ENCODE measurements around the gene RTN4.

The RTN4 gene

DNA sequence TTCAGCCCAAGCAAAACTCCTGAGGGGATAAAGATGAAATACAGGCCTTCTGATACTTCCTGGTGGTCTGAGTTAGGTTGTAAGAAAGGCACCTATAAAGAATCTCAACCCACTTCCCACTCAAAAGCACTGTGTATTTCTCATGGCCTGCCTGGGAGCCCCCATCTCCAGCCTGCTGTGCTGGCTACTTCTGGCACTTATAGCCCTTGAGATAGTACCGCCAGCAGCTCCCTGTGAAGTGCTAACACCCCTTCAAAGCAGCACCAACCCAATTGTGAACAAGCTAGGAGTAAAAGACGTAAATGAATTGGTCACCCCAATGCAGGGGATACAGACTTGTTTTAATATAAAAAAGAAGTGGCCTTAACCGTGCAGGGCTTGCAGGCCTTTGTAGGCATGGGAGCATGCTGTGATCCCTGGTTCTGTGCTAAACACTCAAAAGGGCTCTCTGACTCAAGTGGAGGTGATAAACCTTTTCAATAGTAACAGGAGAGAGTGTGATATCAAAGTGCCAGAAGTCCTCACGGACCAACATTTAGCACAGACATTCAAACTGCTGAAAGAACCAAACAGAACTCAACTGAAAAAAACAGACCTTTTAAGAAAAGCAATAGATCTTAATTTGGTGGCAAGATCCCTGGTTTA lies 80.8 kb downstream of the RTN4 start:
- no peak for DNase-seq (ENCODE audit: low read depth in 2 of 2)

DNA sequence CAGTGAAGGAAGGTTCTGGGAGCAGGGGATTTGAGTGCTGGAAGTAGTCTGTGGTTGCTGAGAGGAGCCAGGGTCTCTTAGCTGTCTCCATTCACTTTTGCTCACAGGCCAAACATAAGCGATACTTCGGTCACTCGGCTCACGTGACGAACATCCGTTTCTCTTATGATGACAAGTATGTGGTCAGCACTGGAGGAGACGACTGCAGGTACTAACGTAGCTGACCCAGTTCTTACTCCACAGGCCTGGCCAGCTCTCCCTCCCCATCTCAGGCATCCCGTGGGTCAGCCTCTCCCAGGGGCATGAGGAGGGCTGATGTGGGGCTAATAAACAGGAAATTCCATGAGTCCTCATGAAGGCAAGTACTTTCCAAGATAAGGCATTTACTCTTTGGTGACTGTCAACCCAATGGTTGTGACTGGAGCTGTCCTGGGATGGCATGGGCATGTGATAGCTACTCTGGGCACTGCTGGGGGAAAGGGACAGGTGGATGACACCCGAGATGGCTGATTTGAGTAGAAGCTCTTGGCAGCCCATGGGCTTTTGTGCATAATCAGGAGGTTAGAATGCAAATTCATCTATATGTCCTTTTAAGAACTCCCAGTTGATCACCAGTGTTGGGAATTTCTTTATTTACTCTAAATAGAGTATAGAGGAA lies 81.6 kb downstream of the RTN4 start:
- no peak for DNase-seq (ENCODE audit: low read depth in 2 of 2)

DNA sequence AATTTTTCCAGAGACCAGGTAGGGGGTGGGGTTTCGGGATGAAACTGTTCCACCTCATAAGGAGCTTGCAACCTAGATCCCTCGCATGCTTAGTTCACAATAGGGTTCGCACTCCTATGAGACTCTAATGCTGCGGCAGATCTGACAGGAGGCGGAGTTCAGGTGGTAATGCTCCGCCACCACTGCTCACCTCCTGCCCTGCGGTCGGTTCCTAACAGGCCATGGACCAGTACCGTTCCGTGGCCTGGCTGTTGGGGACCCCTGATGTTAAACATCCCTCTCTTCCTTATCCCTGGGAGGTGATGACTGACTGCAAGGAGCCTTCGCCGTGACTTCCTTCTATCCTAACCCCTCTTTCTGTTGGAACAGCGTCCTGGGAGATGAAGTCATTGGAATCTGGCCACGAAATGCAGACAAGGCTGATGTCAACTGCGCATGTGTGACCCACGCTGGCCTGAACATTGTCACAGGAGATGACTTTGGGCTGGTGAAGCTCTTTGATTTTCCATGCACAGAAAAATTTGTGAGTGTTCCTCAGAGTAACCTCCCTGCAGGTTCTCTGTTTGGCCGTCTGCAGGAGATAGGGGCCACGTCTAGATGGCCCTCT lies 82.4 kb downstream of the RTN4 start:
- DNase-seq (ENCODE audit: low read depth in 2 of 2): no peak

DNA sequence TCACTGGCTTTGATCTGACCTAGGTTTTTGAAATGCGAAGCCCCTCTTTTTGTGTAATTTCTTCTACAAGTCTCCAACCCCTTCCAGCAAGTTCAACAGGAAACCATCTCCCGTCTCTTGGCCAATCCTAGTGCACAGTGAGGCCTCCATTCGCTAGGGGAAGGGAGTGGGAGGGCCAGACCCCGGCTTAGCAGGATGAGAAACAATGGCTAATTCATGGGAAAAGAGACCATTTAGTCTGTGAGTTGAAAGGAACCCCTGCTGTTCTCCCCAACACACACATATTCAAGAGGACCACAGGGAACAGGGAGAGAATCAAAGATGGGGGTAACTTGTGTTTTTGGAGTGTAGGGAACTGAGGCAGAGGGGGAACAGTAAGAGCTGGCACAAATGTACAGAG lies 83.0 kb downstream of the RTN4 start:
- no peak for DNase-seq (ENCODE audit: low read depth in 2 of 2)

DNA sequence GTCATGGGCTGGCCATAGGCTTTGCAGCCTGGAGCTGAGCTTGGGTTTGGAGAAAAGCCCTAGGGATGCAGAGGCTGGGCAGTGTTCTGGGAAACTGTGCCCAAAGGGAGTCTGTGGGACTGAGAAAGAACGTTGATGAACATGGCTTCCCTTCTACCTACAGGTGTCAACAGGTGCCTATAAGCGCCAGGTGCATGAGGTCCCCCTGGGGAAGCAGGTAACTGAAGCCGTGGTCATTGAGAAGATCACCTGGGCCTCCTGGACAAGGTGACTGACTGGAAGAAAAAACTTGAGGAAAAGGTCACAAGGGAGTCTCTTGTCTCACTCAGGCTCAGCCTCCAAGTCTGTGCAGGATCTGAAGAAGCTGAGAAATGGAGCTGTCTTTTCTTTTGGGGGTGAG lies 83.4 kb downstream of the RTN4 start:
- DNase-seq (ENCODE audit: low read depth in 2 of 2): no peak

DNA sequence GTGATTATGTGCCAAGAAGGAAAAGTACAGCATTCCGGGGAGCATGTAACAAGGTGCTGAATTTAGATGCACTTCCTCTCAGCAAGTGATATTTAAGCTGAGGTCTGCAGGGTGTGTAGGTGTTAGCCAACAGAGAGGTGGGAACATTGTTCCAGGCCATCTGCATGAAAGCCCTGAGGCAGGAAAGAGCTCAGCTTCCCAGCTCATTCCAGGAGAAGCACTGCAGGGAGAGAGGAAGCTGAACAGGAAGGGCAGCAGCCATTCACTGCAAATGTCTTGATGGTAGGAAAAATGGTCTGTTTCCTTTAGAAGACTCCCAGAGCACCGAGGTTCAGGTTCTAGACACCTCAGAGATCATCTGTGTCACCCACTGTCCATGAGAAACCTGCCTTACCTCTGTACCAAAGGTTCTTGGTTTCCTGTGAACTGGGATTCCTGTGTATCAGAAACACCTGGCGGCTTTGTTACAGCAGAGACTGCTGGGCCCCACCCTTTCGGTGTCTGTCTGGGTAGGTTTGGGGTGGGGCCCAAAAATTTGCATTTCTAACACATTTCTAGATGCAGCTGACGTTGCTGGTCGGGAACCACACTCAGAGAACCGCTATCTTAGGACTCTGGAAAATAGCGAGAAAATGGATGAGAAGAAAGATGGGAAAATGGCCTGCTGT lies 84.0 kb downstream of the RTN4 start:
- DNase-seq (ENCODE audit: low read depth in 2 of 2): no peak

DNA sequence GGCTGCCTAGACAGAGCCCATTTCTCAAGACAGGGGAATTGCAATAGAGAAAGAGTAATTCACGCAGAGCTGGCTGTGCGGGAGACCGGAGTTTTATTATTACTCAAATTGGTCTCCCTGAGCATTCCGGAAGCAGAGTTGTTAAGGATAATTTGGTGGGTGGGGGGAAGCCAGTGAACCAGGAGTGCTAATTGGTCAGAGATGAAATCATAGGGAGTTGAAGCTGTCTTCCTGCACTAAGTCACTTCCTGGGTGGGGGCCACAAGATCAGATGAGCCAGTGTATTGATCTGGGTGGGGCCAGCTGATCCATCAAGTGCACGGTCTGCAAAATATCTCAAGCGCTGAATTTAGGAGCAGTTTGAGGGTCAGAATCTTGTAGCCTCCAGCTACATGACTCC lies 84.8 kb downstream of the RTN4 start:
- DNase-seq (ENCODE audit: low read depth in 2 of 2): no peak

DNA sequence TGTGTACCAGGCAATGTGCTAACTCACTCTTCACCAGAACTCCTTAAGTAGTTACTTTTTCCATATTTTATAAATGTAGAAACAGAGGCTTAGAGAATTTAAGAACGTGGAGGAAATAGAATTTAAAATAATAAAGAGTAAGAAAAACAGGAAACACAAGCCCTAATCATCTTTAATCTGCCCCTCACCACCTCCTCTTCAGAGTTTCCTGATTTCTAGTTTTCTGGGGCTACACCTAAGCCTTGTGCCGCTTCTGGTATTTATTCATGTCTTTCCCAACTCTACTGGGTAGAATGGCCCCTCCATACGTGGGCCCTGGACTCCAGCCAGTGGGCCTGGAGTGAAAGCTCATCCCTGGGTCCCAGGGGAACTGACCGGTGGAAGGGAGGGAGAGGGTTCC lies 85.4 kb downstream of the RTN4 start:
- no peak for DNase-seq (ENCODE audit: low read depth in 2 of 2)

DNA sequence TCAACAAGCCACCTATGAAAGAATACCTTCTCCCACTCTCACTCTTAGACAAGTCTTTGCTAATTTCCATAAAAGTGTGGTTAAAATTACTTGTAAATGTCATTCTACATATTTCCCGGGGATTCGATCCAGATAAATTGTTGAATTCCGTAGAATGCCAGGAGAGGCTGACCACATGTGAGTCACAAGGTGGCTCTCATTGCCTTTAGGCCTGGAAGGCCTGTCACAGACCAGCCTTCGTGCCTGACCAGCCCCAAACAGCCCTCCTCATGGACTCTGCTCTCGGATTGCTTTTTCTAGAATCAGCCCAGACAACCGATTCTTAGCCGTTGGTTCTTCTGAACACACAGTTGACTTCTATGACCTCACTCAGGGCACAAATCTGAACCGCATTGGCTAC lies 86.0 kb downstream of the RTN4 start:
- DNase-seq (ENCODE audit: low read depth in 2 of 2): no peak

DNA sequence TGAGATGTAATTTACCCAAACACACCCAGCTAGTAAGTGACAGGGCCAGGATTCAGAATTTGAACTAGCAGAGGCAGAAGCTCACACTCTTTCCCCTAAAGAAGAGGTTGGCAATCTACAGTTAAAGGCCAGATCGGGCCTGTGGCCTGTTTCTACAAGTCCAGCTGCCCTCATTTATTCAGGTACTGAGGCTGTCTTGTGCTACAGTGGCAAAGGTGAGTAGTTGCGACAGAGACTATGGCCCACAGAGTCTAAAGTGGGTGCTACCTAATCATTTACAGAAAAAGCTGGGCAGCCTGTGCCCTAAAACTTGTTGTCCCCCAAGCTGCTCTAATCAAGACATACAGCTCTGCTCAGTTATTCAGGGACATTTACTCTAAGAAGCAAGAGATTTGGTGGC lies 86.8 kb downstream of the RTN4 start:
- no peak for DNase-seq (ENCODE audit: low read depth in 2 of 2)

DNA sequence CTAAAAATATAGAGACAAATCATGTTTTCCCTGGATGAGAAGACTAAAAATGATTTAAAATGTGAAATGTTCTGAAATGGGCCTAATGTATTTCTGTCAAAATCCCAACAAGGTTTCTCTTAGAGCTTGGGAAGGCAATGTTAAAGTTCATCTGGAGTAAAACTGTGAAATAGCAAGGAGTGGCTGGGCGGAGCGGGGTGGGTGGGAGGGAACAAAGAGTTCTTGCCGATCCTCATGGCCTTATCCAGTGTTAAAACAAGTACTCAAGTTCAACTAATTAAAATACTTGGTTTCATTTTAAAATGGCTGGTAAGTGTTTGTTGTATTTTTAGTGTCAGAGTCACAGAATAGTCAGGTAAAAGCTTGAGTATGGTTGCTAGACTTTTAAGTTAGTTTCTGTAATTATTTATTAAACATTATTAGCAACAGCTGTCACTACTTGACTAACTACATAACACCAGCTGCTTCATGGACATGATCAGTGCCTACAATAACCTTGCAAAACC lies 87.3 kb downstream of the RTN4 start:
- no peak for DNase-seq (ENCODE audit: low read depth in 2 of 2)

DNA sequence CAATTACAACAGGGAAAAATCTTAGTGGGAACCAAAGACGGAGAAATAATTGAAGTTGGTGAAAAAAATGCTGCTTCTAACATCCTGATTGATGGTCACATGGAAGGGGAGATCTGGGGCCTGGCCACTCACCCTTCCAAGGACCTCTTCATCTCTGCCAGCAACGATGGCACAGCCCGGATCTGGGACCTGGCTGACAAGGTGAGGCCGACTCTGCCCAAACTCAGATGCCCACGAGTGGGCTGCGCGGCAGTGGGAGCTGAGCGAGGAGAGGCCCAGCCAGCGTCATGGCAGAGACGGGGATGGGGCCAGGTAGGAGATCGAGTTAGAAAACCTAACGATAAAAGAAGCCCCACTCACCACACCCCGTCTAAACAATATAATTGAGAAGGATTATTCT lies 87.7 kb downstream of the RTN4 start:
- DNase-seq (ENCODE audit: low read depth in 2 of 2): no peak

DNA sequence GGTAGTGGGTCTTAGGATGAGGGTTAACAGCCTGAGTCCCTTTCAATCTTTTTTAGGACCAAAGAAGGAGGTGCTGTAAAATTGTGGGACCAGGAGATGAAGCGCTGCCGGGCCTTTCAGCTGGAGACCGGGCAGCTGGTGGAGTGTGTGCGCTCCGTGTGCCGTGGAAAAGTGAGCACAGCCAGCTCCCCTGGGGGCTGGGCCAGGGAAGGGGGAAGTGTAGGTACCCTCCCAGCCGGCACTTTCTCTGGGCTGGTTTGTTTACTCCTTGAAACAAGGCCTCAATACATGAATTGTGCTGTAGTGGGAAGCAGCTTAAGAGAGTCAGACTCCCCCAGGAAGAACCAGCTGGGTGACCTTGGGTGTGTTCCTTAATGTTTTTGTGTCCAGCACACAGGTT lies 90.1 kb downstream of the RTN4 start:
- DNase-seq (ENCODE audit: low read depth in 2 of 2): no peak

DNA sequence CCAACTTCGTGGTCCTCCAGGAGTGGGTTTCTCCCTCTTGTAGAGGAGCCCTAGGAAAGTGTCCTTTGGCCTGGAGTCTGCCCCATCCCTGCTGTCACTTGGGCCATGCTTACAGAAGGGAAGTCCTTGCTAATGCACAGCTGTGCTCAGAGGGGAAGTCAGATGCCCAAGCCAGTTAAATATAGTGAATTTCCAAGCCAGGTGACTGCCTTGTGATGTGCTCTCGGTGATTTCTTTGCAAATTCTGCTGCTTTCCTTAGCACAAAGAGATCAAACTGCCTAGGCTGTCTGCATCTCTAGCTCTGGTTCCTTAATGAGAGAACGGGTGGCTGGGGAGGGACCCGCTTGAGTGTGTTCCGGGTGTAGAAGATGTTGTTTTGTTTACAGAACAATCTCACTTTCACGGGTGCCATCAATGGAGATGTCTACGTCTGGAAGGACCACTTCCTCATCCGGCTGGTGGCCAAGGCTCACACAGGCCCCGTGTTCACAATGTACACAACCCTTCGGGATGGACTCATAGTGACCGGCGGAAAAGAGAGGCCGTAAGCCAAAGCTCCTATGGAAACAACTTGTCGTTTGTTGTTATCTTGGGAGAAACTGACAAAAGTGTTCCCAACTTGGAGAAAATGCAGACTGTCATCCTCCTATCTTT lies 91.4 kb downstream of the RTN4 start:
- no peak for DNase-seq (ENCODE audit: low read depth in 2 of 2)

DNA sequence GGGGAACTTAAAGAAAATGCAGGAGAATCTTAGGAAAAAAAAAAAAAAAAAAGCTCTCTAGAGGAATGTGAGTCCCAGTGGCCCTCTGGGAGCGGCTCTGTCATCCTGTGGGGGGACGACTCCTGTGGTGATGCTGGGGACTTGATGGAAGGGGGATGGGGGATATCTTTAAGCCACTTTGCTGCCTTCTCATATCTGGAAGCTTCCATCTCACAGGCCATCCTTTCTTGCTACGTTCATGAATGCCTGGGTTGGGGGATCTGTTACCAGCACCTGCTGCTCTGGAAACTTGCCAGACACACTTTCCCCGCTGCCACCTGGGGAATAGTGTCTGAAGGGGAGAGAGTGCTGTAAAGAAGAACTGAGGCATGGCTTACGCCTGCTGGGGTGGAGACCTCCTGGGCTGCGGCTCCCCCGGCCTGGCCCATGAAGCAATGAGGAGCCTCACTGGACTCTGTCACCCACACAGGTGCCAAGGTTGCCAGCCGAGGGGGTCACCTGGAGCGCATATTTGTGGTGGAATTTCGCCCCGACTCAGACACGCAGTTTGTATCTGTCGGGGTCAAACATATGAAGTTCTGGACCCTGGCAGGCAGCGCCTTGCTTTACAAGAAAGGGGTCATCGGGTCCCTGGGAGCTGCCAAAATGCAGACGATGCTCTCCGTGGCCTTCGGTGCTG lies 92.8 kb downstream of the RTN4 start:
- no peak for DNase-seq (ENCODE audit: low read depth in 2 of 2)

DNA sequence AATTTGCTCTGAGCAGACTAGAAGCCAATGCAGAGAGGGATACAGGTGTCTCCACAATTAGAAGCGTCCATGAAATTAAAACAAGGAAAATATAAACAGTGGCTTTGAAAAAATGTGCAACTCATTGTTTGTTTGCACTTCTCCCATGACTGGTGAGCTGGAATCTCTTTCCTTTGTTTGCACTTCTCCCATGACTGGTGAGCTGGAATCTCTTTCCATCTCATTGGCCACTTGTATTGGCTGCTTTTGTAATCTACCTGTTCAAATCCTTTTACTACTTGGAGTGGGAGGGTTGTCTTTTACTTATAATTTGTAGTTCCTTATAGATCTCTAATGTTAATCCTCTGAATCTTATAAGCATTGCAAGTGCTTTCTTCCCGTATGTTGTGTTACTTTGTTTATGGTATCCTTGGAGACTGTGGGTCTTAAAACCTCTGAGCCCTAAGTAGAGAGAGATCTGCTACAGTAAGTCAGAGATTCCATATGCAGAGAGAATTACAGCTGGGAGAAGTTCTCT lies 94.1 kb downstream of the RTN4 start:
- no peak for DNase-seq (ENCODE audit: low read depth in 2 of 2)

DNA sequence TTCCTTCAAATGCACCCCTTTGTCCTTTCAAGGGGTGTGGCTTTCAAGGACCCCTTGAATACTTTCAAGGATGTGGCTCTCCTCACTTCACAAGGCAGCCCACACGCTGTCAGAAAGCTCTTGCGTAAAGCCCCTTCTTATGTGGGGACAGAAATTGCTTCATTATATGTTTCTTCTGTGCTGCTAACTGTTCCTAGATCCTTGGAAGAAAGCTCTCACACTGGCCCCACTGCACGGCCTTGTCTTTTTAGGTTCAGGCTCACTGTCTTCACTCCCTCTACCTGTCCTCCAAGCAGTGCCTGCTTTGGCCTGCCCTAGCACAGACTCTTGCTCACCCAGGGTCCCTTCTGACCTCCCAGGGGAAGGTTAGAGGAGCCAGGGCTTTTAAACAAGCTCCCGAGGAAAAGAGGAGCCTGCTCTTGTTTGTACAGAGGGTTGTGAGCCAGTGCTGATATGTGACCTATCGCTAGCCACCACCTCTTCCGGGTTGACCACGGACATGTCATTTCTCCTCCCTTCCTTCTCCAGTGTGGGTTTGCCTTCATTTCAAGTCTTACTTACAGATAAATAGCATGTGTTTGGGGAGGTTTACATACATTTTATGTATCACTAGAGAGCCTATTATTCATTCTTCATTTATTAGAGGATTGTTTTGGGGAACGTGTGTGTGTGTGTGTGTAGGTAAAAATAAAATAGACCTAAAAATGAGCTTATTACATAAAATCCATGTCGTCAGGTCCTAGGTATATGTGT lies 94.7 kb downstream of the RTN4 start:
- no peak for DNase-seq (ENCODE audit: low read depth in 2 of 2)

DNA sequence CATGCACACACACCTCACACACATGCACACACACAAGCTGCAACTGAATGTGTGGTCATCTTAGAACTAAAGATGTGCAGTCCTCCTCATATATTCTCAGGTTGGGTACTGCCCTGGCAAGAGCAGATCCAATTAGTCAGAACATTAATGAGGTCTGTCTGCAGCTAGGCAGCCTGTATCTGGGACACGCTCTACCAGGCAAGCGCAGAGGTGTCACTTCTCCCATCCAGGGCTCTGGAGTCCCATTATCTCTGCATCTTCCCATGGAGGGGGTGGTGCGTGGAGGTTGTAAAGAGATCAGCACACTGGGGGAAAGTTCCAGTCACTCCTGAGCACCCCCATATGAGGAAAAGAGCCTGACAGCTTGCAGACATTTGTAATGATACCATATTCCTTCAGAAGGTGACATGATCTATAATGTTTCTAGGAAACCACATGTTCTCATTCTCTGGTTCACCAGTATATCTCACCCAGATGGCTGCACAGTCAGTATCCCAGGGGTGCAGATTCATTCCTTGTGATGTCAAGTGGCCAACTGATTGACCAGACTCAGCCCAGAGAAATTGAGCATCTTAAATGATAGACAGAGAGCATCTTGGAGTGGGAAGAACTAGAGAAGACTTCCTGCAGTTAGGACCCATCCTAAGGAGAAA lies 95.4 kb downstream of the RTN4 start:
- DNase-seq (ENCODE audit: low read depth in 2 of 2): no peak

DNA sequence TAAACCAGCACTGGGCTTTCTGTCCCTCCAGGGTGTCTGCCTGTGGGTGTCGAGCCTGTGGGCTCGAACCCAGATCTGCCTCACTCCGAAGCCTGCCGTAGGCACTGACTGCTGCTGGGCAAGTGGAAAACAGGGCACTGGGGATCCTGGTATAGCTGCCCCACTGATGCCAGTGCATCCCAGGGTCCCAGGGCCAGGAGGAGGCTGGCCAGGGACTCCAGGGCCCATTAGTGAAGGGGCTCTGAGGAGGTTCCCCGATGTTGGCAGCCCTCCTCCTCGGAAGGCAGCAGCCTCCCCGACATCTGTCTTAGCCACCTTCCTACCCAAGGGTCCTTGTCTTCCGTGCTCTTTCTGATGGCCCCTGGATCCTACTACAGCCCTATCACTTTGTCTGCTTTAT lies 96.1 kb downstream of the RTN4 start:
- DNase-seq (ENCODE audit: low read depth in 2 of 2): no peak

DNA sequence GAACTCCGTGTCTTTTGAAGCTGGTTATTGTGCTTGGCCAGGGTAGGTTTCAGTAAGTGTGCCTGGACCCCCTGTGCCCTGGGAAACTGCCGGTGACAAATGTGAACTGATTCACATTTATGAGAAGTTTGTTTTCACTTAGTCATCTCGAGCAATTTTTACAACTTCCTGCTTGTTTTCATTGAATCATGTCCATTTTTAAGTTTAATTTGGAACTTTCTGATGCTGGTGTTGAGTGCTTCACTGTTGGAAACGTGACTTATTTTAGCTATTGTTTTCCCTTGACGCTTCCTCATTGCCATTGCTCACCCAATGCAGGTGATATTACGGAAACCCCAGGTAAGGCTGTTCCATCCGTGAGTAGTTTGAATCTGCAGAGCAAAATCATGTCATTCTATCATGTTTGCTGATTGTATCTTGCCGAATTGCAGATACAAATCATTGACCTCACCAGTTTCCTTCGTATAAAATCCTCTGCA lies 97.2 kb downstream of the RTN4 start:
- DNase-seq (ENCODE audit: low read depth in 2 of 2): no peak
